Skeletal muscle tissue (tissue), 4 donors: ENCODE data around the gene DNAAF8. TPM values are rescaled to one million over a fixed set of nuclear protein-coding genes. Genes with fewer than 3 reads are reported as not detected.
"Not testable (repeated sequence)": the region's sequence is repeated elsewhere in the genome, so short reads cannot be mapped to it uniquely, and the experiment has no call there.

ENCODE experiments used
- H3K27ac ChIP-seq: one replicate; pipeline ENCODE4 v1.7.0; 2013; ENCODE audit warnings: mild to moderate bottlenecking, low read depth, low read length, inconsistent platforms
- H3K27me3 ChIP-seq, 3 donors: one replicate each; pipeline ENCODE4 v1.7.0; 2013; ENCODE audit warnings: low read length in 3 of 3; ENCODE audit not compliant: control insufficient read depth in 3 of 3, insufficient read depth in 3 of 3
- H3K36me3 ChIP-seq, 3 donors: one replicate each; pipeline ENCODE4 v1.7.0; 2013; ENCODE audit warnings: low read length in 3 of 3; ENCODE audit not compliant: control insufficient read depth in 3 of 3, insufficient read depth in 3 of 3
- H3K4me1 ChIP-seq, 3 donors: one replicate each; pipeline ENCODE4 v1.7.0; 2013; ENCODE audit warnings: low read length in 3 of 3, mild to moderate bottlenecking in 3 of 3; ENCODE audit not compliant: control insufficient read depth in 3 of 3, insufficient read depth in 3 of 3
- H3K4me3 ChIP-seq, 3 donors: one replicate each; pipeline ENCODE4 v1.7.0; 2013; ENCODE audit warnings: low read length in 3 of 3
- H3K9ac ChIP-seq, 3 donors: one replicate each; pipeline ENCODE4 v1.7.0; 2013; ENCODE audit warnings: low read length in 3 of 3, mild to moderate bottlenecking in 3 of 3, moderate library complexity in 2 of 3, low read depth in 1 of 3
- H3K9me3 ChIP-seq, 3 donors: one replicate each; pipeline ENCODE4 v1.7.0; 2013; ENCODE audit warnings: low read length in 3 of 3; ENCODE audit not compliant: control insufficient read depth in 3 of 3
- total RNA-seq: library from RNA; depleted of rRNA; stranded (reverse); fragments of >200 nt; gene quantifications from one replicate; pipeline ENCODE4 v1.2.3, GENCODE V29; 2014
- donor health status: Osteomylitis.

The DNAAF8 gene
- total RNA-seq, 1 donor from 2014 or later = 0.52 TPM

DNA sequence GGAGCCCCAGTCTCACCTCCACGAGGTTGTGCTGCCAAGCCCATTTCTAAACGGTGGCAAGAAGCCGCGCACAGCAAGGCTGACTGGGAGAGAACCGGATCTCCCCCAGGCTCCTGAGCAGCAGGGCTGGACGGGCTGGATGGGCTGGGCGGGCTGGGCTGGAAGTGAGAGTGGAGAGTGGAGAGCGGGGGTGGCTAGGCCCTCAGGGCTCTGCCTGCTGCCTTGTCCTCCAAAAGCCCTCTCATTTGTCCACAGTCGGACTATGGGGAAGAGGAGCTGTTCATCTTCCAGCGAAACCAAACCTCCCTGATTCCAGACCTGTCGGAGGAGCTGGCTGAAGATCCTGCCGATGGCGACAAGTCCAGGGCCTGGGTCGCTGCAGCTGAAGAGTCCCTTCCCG is 3.2 kb downstream of the DNAAF8 start:
- Histone ChIP-seq H3K27ac (no peak overlapping the region), H3K4me3 (no peak overlapping the region), H3K9ac (no peak overlapping the region), H3K27me3 (peaks cover 0 to 3% (median 0%) of the 10 kb centered on the region in 3 donors), H3K36me3 (no peaks in the 10 kb centered on the region), H3K4me1 (peaks cover 6 to 20% (median 8%) of the 10 kb centered on the region in 3 donors), H3K9me3 (no peaks in the 10 kb centered on the region)

DNA sequence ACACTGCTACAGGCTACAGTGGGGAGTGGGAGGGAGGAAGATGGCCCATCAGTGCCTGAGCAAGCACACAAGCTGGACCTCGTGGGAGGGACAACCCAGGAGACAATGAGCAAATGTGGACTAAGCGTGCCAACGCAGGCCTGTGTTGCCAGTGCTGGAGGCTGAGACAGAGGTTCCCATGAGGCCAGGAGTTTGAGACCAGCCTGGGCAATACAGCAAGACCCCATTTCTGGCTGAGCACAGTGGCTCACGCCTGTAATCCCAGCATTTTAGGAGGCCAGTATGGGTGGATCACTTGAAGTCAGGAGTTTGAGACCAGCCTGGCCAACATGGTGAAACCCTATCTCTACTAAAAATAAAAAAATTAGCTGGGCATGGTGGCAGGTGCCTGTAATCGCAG is 4.0 kb downstream of the DNAAF8 start:
- not testable (repeated sequence) for H3K9me3 ChIP-seq, H3K27ac ChIP-seq, H3K36me3 ChIP-seq, H3K9ac ChIP-seq, H3K27me3 ChIP-seq, H3K4me3 ChIP-seq
- peaks cover 7 to 20% (median 12%) of the 10 kb centered on the region in 3 donors for H3K4me1 ChIP-seq

DNA sequence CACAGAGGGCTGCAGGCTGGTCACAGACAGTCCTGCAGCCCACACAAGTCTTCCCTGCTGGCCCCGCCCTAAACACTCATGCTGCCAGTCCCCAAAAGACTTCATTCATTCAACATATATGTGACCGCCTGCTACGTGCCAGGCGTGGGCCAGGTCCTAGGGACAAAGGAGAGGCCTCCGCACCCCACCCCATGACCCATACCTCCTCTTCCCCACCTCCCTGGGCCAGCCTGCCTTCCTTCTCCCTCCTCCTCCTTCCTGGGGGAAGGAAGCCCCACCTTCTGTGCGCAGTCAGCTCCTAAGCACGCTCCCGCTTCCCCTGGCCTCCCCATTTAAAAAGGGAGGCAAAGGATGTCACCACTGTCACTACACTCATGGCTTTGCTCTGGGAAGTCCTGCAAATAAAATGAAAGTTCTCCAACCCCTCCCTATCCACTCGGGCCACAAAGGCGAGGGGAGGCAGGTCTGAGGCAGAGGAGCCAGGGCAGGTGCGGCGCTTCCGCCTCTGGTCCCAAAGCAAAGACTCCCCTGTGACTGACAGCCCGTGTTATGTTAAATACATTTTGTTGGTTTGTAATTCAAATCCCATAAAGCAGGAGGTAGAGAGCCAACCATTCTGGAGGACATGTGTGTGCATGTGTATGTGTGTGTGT is 9.0 kb downstream of the DNAAF8 start:
- Histone ChIP-seq H3K36me3 (no peaks in the 10 kb centered on the region), H3K9me3 (no peaks in the 10 kb centered on the region), H3K9ac (no peak overlapping the region), H3K27ac (no peak overlapping the region), H3K4me1 (peaks cover 4 to 18% (median 5%) of the 10 kb centered on the region in 3 donors), H3K4me3 (peak overlapping the region in 1 of 3 donors; percentile 13), H3K27me3 (peaks cover 0 to 11% (median 3%) of the 10 kb centered on the region in 3 donors)

DNA sequence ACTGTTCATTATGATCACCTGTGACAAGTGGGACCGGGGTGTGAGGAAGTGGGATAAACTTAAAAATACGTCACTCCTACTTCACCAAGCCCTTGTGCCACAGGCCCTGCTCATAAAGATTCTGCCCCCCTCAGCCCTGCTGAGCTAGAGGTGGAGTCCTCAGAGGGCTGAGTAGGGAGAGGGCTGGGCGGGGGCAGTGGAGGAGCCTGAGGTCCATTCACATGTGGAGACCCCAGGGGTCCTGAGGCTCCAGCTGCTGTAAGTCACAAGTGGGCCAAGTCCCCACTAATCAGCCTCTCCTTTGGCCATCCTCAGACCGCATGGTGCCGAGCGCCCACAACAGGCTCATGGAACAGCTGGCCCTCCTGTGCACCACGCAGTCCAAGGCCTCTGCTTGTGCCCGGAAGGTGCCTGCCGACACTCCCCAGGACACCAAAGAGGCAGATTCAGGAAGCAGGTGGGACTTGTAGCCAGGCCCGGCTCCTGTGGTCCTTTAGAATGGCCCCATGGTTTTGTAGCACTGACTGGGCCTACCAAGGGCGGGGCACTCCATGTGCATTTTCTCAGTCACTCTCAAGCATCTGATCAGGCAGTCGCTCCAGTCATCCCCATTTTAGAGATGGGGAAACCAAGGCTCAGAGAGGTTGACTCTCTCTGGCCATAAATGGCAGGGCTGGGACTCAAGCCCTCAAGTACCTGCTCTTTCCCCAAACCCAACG is 10.4 kb downstream of the DNAAF8 start:
- Histone ChIP-seq H3K4me1 (peaks cover 4 to 18% (median 5%) of the 10 kb centered on the region in 3 donors), H3K36me3 (peaks cover under 1% of the 10 kb centered on the region in 3 donors), H3K4me3 (no peak overlapping the region), H3K9me3 (no peaks in the 10 kb centered on the region), H3K27me3 (peaks cover 0 to 10% (median 3%) of the 10 kb centered on the region in 3 donors), H3K27ac (no peak overlapping the region), H3K9ac (no peak overlapping the region)

DNA sequence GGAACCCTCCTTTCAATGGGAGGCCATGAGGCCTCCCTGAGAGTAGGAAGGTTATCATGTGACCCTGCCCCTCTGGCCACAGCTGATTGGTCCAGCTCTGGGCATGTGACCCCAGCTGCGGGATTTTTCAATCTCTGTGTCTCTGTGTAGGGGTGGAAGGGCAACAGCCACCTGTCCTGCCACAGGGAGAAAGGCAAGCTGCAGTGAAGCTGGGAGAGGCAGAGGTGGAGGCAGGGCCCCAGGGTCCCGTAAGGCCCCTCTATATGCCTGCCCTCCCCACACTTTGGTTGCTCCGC is 10.9 kb downstream of the DNAAF8 start:
- Histone ChIP-seq H3K9ac (no peak overlapping the region), H3K36me3 (peaks cover 3 to 6% (median 4%) of the 10 kb centered on the region in 3 donors), H3K27ac (no peak overlapping the region), H3K27me3 (peaks cover 0 to 10% (median 3%) of the 10 kb centered on the region in 3 donors), H3K4me3 (no peak overlapping the region), H3K9me3 (no peaks in the 10 kb centered on the region), H3K4me1 (peaks cover 4 to 18% (median 5%) of the 10 kb centered on the region in 3 donors)

DNA sequence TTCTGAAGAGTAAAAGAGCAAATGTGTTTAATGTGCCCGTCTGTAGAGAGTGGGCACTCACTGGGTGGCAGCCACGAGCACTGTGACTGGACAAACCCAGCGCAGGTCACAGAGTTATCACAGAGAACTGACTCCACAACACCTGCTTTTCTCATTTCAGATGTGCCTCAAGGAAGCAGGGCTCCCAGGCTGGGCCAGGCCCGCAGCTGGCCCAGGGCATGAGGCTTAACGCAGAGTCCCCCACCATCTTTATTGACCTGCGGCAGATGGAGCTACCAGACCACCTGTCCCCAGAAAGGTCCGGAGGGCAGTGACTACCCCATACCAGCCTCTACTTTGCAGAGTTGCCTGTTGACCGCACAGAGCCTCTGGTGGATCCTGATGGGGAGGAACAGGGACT is 11.9 kb downstream of the DNAAF8 start:
- Histone ChIP-seq H3K9me3 (no peaks in the 10 kb centered on the region), H3K4me1 (peaks cover 4 to 18% (median 5%) of the 10 kb centered on the region in 3 donors), H3K4me3 (no peak overlapping the region), H3K27me3 (peaks cover 0 to 10% (median 3%) of the 10 kb centered on the region in 3 donors), H3K27ac (no peak overlapping the region), H3K9ac (peak overlapping the region in 1 of 3 donors; percentile 28), H3K36me3 (peaks cover 8 to 12% (median 10%) of the 10 kb centered on the region in 3 donors)

DNA sequence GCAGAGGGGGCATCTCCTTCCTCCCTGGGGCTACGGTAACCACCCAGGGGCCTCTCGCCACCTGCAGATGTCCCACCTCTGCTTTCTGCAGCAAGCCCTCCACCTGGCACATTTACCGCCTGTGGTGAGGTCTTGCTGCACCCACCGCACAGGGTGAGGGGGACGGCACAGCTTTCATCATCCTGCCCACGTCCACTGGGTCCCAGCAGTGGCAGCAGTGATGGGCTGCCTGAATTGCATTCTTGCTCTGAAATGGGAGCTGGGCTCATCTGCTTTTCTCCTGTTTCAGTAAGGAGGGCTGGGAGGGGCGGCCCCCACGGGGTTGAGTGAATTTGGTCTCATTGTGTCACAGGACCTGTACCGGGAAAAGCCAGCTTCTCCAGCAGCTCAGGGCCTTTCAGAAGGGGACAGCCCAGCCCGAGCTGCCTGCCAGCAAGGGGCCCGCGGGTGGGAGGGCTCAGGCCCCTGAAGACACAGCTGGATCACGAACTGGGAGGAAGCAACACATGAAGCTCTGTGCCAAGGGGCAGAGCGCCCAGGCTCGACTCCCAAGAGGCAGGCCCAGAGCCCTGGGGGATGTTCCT is 12.7 kb downstream of the DNAAF8 start:
- no peak overlapping the region for H3K27ac ChIP-seq
- peaks cover 4 to 18% (median 5%) of the 10 kb centered on the region in 3 donors for H3K4me1 ChIP-seq
- peak overlapping the region in 2 of 3 donors; percentile 4 to 28 for H3K9ac ChIP-seq
- no peak overlapping the region for H3K4me3 ChIP-seq
- H3K9me3 ChIP-seq = no peaks in the 10 kb centered on the region
- peaks cover 14 to 21% (median 16%) of the 10 kb centered on the region in 3 donors for H3K36me3 ChIP-seq
- H3K27me3 ChIP-seq = peaks cover 0 to 10% (median 3%) of the 10 kb centered on the region in 3 donors

DNA sequence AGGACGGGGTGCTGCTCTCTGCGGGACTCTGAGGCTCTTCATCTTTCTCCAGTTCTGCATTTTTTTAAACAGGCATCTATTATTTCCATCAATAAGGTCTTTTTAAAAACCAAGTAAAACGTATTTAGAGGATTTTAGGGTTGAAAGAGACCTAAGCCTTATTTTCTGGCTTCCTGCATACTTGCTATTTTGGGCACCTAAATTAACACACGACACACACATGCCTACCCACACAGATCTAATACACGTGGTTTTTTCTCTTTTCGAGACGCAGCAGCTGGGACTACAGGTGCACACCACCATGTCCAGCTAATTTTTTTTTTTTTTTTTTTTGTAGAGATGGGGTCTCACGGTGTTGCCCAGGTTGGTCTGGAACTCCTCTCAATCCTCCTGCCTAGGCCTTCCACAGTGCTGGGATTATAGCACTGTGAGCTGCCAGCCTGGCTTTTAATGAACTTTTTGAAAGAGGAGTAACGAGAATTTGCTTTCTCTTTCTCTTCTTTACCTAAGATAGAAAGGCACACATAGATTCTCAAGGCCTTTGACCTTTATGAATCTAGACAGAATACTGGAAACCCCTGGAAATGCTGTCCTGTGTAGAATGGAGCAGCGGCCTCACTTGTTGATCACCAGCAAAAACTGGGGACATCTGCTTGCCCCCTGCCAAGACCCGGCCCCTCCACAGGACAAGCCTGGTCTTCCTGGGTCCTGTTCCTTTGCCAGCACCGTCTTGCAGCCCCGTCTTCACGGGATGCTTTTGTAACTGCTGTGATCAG is 13.8 kb downstream of the DNAAF8 start:
- H3K9ac ChIP-seq = no peak overlapping the region
- H3K27ac ChIP-seq = no peak overlapping the region
- H3K4me1 ChIP-seq = peaks cover 4 to 15% (median 5%) of the 10 kb centered on the region in 3 donors
- peaks cover 23 to 31% (median 26%) of the 10 kb centered on the region in 3 donors for H3K36me3 ChIP-seq
- H3K4me3 ChIP-seq = no peak overlapping the region
- no peaks in the 10 kb centered on the region for H3K9me3 ChIP-seq
- H3K27me3 ChIP-seq = peaks cover 0 to 5% (median 0%) of the 10 kb centered on the region in 3 donors

DNA sequence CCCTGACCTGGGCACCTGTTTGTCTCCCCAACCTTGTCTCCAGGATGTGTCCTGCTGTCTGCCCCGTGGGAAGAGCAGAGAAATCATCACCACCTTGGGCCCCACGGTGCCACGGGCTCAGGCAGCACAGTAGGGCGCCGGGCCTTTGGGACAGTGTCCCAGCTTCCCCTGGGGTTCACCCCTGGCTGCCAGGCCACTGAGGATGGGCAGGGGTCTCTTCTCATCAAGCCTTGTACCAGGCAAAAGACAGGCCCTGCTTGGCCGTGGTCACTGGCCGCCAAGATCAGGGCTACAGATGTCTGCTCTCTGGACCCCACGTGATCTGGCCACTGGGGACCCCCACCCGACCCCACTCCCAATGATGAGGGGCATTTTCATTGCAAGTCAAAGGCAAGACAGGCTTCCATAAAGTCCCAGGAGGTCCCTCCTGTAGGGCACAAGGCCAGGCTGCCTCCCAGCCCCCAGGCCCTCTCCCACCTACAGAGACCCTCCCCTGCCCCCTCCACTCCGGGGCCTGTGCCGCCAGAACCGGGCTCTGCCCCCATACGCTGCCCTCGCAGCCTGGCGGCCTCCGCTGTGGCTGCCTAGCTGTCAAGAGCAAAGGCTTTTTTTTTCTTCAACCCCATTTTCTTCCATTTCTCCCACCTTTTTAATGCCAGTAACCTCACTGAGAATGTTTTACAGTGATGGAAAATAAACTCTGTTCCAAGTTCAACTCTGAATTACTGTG is 14.5 kb downstream of the DNAAF8 start:
- peaks cover 0 to 10% (median 4%) of the 10 kb centered on the region in 3 donors for H3K4me1 ChIP-seq
- H3K27ac ChIP-seq = no peak overlapping the region
- H3K9me3 ChIP-seq = no peaks in the 10 kb centered on the region
- H3K4me3 ChIP-seq = no peak overlapping the region
- H3K36me3 ChIP-seq = peaks cover 28 to 38% (median 34%) of the 10 kb centered on the region in 3 donors
- H3K9ac ChIP-seq = no peak overlapping the region
- H3K27me3 ChIP-seq = no peaks in the 10 kb centered on the region
